ENCODE data around the gene CTRB1.

CTRB1 gene

DNA sequence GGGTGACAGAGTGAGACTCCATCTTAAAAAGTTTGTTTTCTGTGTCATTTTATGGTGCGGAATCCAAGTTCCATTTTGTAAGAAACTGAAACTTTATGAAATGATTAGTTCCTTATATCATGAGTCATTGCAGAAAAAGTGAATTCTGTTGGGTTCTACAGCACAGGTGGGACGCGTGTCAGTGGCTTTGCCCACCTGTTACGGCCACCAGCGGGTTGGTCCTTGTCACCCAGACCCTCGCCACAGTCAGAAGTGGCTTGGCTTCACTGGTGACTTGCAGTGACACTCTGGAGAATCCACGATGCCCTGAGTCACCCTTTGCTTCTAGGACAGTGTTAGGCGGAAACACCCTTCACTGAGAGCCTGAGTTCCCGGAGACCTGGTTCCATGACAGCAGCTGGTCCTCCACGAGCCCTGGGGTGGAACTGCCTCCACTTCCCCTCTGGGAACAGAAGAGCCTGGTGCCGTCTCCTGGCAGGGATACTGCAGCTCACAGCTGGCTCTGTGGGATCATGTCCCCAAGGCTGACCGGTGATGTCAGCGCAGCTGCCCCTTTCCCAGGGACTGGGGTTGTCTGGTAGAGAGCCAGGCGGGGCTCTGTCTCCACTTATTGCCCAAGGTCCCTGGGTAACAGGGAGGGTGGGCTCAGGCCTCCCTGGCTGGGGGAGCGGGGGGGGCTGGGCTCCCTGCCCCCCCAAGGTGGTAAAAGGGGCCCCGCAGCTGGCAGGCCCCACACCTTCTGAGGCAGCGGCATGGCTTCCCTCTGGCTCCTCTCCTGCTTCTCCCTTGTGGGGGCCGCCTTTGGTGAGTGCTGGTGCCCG is at the start of gene CTRB1:
Gene CTRB1 (plus strand): TSS at position 733 of the 821 bp plus-strand sequence. CDS start 20 bp downstream, at position 753.
- H3K27ac ChIP-seq = peak within 1 kb of the TSS in 2 of 21 experiments; percentile 5 to 12

DNA sequence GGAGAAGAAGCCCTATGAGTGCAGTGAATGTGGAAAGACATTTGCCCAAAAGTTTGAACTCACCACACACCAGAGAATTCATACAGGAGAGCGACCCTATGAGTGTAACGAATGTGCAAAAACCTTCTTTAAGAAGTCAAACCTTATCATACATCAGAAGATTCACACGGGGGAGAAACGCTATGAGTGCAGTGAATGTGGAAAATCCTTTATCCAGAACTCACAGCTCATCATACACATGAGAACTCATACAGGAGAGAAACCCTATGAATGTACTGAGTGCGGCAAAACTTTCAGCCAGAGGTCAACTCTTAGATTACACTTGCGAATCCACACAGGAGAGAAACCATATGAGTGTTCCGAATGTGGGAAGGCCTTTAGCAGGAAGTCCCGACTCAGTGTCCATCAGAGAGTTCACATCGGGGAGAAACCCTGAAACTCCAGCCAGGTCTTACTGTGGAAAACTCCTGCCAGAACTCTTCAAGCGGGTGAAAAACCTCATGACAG is 48.8 kb upstream of the CTRB1 start:
- H3K4me3 ChIP-seq = no peak overlapping the region
- no peak overlapping the region for H3K27ac ChIP-seq

More for the DNA sequence above, at the start of gene CTRB1:
- no peak within 1 kb of the TSS for H3K4me3 ChIP-seq

GRCh38 chr16:75172578-75172977 is 46.2 kb upstream of the CTRB1 start:
- no peak overlapping the region for H3K27ac ChIP-seq
- no peak overlapping the region for H3K4me3 ChIP-seq

DNA sequence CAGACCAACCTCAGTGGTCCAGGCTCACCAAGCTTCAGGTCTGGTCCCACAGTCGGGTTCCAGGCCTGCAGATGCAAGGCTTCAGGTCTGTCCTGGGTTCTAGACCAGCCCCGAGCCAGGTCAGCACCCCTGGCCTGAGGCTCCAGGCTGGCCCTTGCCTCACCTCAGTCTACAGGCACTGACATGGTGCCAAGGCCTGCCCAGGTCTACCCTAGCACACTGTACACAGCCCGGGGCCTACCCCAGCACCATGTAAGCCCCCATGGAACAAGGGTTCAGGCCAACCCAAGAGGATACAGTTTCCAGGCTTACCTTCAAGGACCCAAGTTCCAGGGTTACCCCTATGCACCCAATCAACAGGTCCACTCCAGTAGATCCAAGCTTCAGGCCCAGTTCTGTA is 43.7 kb upstream of the CTRB1 start:
- Histone ChIP-seq H3K4me3 (no peak overlapping the region), H3K27ac (no peak overlapping the region)

- no peak overlapping the region for H3K27ac ChIP-seq
- H3K4me3 ChIP-seq = no peak overlapping the region
Observed at GRCh38 chr16:75176926-75177325, 41.9 kb upstream of the CTRB1 start.

DNA sequence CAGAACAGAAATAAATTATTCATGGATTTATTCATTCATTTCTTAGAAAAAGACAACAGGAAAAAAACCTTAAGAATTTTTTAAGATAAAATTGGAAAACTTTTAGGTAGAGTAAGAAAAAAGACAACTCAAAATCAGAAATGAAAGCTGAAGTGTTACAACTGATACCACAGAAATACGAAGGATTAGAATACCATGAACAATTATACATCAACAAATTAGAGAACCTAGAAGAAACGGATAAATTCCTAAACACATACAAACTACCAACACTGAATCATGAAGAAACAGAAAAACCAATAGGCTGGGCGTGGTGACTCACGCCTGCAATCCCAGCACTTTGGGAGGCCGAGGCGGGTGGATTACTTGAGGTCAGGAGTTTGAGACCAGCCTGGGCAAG is 39.6 kb upstream of the CTRB1 start:
- Histone ChIP-seq H3K27ac (no peak overlapping the region), H3K4me3 (no peak overlapping the region)

DNA sequence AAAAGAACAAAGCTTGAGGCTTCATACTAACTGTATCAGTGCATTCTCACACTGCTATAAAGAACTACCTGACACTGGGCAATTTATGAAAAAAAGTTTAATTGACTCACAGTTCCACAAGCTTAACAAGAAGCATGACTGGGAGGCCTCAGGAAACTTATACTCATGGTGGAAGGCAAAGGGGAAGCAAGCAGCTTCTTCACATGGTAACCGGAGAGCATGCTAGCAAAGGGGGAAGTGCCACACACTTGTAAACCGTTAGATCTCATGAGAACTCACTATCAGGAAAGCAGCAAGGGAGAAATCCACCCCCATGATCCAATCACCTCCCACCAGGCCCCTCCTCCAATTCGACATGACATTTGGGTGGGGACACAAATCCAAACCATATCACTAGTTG is 37.2 kb upstream of the CTRB1 start:
- H3K27ac ChIP-seq = no peak overlapping the region
- H3K4me3 ChIP-seq = no peak overlapping the region

DNA sequence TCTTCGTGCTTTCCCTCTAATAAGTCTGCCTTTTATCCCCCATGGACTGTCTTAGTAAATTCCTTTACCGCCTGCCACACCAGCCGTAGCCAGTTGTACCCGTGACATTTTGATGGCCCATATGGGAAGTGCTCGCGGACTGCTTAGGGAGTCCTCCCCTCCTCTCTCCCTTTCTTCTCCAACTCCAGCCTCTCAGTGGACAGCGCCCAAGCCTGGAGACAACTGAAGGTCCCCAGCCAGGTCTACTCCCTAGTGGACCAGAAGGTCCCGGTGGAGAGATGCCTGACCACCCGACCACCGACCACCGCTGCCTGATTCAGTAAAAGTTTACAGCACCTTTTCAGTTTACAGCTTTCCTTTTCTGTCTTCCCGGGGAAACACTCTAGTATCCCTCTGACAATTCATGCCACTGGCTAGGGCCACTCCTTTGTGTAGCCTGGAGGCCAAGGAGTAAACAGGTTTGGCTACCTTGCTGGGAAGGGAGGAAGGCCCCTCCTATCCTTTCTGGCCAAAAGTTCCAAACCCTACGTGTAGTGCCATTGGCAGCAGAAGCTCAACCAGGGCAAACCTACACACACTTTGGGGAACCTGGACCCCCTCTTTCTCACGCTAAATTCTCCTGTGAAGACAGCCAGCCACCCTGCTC is 29.8 kb upstream of the CTRB1 start:
- Histone ChIP-seq H3K27ac (no peak overlapping the region), H3K4me3 (no peak overlapping the region)

DNA sequence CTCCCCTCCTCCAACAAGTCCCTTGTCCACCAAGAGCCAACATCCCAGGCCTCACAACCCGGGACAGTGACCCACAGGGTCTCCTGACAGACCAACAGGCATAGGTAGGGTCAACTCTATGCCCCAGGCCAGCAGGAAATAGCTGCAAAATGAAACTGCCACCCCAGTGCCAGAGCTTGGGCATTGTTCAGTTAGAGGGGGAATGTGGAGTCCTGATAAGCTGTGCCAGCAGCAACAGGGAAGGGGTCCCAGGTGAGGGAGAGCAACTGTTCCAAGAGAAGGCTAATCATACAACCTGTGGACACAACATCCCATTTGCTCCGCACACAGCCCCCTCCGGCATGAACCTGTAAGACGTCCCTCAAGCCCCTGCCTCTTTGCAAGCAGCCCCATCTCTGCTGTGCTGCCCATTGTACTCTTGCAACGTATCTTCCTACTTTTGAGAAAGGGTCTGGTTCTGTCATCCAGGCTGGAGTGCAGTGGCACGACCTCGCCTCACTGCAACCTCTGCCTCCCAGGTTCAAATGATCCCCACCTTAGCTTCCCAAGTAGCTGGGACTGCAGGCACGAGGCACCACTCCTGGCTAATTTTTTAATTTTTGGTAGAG is 29.0 kb upstream of the CTRB1 start:
- H3K4me3 ChIP-seq = no peak overlapping the region
- H3K27ac ChIP-seq = no peak overlapping the region

GRCh38 chr16:75192606-75193264 is 26.1 kb upstream of the CTRB1 start:
- H3K4me3 ChIP-seq = no peak overlapping the region
- H3K27ac ChIP-seq = no peak overlapping the region

GRCh38 chr16:75193265-75193650 is 25.5 kb upstream of the CTRB1 start:
- no peak overlapping the region for H3K4me3 ChIP-seq
- H3K27ac ChIP-seq = no peak overlapping the region

GRCh38 chr16:75193730-75194444 is 24.9 kb upstream of the CTRB1 start:
- H3K4me3 ChIP-seq = no peak overlapping the region

DNA sequence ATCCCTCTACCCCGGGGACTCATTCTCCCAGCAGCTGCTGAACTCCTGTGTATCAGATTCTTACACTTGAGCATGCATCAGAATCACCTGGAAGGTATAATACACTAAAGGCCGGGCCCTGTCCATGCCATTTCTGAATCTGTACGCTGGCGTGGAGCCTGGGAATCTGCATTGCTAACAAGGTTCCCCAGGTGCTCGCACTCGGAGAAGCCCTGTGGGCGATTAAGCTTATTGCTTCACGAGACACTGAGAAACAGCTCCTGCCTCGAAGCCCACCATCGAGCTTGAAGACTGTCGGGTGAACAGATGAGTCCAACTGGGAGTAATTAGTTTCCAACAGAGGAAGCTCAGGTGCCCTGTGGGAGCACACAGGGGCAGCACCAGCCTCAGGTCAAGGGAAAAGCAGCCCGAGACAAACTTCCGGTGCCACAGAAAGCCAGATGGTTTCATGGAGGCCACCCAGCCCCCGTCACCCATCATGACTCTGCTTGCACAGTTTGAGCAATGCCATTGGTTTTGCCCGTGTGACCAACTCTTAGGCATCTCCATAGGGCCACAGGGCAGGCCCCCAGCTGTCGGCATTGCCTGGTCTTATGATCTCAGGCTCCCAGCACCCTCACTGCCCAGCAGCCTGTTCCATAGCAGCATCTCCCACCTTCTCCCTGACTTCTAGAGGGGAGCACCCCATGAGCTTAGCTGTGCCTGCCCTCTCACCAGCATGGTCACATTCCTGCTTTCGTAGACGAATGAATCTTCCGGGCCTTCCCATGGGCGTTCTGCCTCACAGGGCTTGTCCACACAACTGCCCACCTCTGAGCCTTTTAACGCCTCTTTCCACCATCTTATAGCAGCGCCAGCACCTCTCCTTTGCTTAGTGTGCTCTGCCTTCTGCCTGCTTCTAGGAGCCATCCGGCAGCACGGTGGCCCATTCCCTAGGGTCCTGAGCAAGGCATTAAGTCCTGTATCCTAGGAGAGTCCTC is 22.7 kb upstream of the CTRB1 start:
- no peak overlapping the region for H3K4me3 ChIP-seq
- no peak overlapping the region for H3K27ac ChIP-seq

More at GRCh38 chr16:75193730-75194444, 24.9 kb upstream of the CTRB1 start:
- H3K27ac ChIP-seq = no peak overlapping the region

DNA sequence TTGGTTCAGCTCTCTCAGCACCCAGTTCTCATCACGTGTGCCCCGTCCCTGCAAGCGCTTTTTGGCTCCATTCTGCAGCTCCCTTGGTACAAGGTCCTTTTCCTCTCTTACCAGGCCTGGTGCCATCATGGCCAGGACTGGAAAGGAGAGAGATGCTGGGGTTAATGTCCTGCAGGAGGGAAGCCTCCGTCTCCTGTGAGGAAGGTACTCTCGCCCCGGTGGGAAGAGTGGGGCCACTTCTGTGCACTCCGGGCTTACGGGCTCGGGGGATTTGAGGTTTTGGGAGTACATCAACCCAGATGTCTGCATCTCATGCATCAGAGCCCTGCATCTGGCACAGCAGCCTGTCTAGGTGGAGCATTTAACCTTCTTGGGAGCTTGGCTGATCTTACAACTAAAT is 22.0 kb upstream of the CTRB1 start:
- Histone ChIP-seq H3K4me3 (no peak overlapping the region), H3K27ac (no peak overlapping the region)

GRCh38 chr16:75197522-75198134 is 21.2 kb upstream of the CTRB1 start:
- H3K4me3 ChIP-seq = no peak overlapping the region
- H3K27ac ChIP-seq = no peak overlapping the region

GRCh38 chr16:75198135-75198600 is 20.6 kb upstream of the CTRB1 start:
- Histone ChIP-seq H3K4me3 (no peak overlapping the region), H3K27ac (no peak overlapping the region)

DNA sequence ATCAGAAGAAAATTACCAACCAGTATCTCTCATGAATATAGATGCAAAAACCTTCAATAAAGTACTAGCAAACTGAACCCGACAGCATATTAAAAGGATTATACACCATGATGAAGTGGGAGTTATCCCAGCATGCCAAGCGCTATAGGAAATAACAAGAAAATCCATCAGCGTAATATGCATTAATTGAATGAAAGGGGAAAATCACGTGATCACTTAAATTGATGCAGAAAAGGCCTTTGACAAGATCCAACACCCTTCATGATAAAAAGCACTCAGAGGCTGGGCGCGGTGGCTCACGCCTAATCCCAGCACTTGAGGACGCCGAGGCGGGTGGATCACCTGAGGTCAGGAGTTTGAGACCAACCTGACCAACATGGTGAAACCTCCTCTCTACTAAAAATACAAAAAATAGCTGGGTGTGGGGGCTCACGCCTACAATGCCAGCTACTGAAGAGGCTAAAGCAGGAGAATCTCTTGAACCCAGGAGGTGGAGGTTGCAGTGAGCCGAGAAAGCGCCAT is 16.7 kb upstream of the CTRB1 start:
- Histone ChIP-seq H3K27ac (no peak overlapping the region), H3K4me3 (no peak overlapping the region)

DNA sequence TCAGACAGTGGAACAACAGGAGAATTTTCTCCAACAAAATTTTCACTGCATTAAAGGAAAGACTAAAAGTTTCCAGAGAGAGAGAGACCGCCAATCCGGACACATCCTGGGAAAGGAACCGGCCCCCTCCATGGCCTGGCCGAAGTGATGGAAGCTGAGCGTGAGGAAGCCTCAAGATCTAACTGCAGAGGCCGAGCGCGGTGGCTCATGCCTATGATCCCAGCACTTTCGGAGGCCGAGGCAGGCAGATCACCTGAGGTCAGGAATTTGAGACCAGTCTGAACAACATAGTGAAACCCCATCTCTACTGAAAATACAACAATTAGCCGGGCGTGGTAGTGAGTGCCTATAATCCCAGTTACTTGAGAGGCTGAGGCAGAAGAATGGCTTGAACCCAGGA is 15.7 kb upstream of the CTRB1 start:
- H3K4me3 ChIP-seq = no peak overlapping the region

More for the DNA sequence above, 15.7 kb upstream of the CTRB1 start:
- H3K27ac ChIP-seq = no peak overlapping the region

Data from skin epidermis (tissue), 12 donors.